GM21526 (cell line): Measurements from ENCODE around the gene STX5.
"Not testable (repeated sequence)": the region's sequence is repeated elsewhere in the genome, so short reads cannot be mapped to it uniquely, and the experiment has no call there.

Source experiments
- ATAC-seq: cut with Tn5 transposase; IDR thresholded peaks from one replicate; pipeline ENCODE4 v1.9.1; 2021; ENCODE audit warnings: moderate library complexity; ENCODE audit not compliant: unreplicated experiment, low FRiP score

The STX5 gene

GRCh38 chr11:62832336-62833234, 734 bp upstream of the STX5 start, which contains the start of gene TEX54:
TSS of gene TEX54 (minus strand) at chr11:62832841.
- ATAC-seq = peak; percentile 15

GRCh38 chr11:62830904-62831519, 839 bp downstream of the STX5 start:
- ATAC-seq = no peak

GRCh38 chr11:62828130-62828529, 3.7 kb downstream of the STX5 start:
- not testable (repeated sequence) for ATAC-seq

GRCh38 chr11:62823677-62824076, 8.2 kb downstream of the STX5 start:
- no peak for ATAC-seq

GRCh38 chr11:62817129-62817528, 14.7 kb downstream of the STX5 start:
- no peak for ATAC-seq

GRCh38 chr11:62816557-62816956, 15.3 kb downstream of the STX5 start:
- ATAC-seq = no peak

- no peak for ATAC-seq
Measured at GRCh38 chr11:62811659-62812058, 20.2 kb downstream of the STX5 start.

- ATAC-seq = no peak
Measured at GRCh38 chr11:62810748-62811147, 21.1 kb downstream of the STX5 start.

- ATAC-seq = no peak
Measured at GRCh38 chr11:62806611-62807121, 25.2 kb downstream of the STX5 start.

GRCh38 chr11:62805961-62806441, 25.9 kb downstream of the STX5 start:
- ATAC-seq = no peak

GRCh38 chr11:62805076-62805892, 26.6 kb downstream of the STX5 start, which contains the start of gene NXF1:
TSS of gene NXF1 (minus strand) at chr11:62805440. CDS start at chr11:62805356, 84 bp downstream.
- ATAC-seq = peak; percentile 74

- no peak for ATAC-seq
Measured at GRCh38 chr11:62804310-62805075, 27.4 kb downstream of the STX5 start.

- no peak for ATAC-seq
Measured at GRCh38 chr11:62801071-62801470, 30.8 kb downstream of the STX5 start.

GRCh38 chr11:62799486-62799885, 32.4 kb downstream of the STX5 start:
- no peak for ATAC-seq

- ATAC-seq = no peak
Measured at GRCh38 chr11:62796281-62796680, 35.6 kb downstream of the STX5 start.

GRCh38 chr11:62794201-62794775, 37.6 kb downstream of the STX5 start:
- no peak for ATAC-seq

- ATAC-seq = no peak
Measured at GRCh38 chr11:62792202-62792575, 39.7 kb downstream of the STX5 start.

GRCh38 chr11:62791501-62792201, 40.2 kb downstream of the STX5 start, which contains the start of gene TMEM223:
TSS of gene TMEM223 (minus strand) at chr11:62792006. CDS start at chr11:62791994, 12 bp downstream.
- ATAC-seq = peak; percentile 50

- ATAC-seq = no peak
Measured at GRCh38 chr11:62789576-62789975, 42.3 kb downstream of the STX5 start.
